Measurements from ENCODE around the gene FAM221B. TPM values are rescaled to one million over a fixed set of nuclear protein-coding genes. Genes with fewer than 3 reads are reported as not detected.

The FAM221B gene
- total RNA-seq, 4 donors from 2014 or later: 0.14 TPM; not detected in 3

DNA sequence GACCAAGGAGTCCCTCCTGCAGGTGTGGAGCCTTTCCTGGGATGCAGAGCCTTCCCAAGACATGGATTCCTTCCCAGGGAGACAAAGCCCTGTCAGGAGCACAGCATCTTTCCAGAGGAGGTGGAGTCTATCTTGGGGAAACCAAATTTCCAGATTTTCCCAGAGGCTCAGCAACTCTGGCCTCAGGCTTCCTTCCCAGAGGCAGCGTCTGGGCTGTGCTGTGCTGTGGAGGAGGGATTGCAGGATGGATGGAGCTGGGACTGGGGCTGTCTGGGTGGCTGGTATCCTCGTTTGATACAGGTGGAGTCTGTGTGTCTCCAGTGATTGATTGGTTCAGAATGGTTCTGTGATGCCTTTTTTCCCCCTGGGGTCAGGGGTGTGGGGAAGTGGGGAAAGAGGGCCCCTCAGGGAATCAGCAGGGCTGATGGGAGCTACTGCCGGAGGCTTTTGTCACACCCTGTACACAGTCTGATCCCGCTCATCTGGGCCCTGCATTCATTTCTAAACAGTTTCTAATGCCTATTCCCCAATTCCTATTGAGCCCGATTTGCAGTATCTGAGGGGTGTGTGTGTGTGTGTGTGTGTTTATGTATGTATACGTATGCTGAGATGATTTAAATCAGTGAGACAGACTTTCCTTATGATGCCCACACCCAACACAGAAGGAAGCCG is 25.7 kb upstream of the FAM221B start:
- H3K9me3 ChIP-seq: no peaks in the 10 kb centered on the region
- in situ Hi-C loops (cut with MboI; ENCODE audit: low pct_ligation_motif_present in 1 of 4, low pct_unique_long_range_greater_than_20kb in 1 of 4, low sequenced_read_pairs in 3 of 4): no loop called here
- intact Hi-C loops (cut with DNase I; ENCODE audit: low total_unique reads): no loop called here
- no peaks in the 10 kb centered on the region for H3K27me3 ChIP-seq
- H3K27ac ChIP-seq: no peak overlapping the region
- no peaks in the 10 kb centered on the region for H3K36me3 ChIP-seq
- DNase-seq: no peak
- H3K4me1 ChIP-seq: no peaks in the 10 kb centered on the region
- TF ChIP-seq, protein P1, sequence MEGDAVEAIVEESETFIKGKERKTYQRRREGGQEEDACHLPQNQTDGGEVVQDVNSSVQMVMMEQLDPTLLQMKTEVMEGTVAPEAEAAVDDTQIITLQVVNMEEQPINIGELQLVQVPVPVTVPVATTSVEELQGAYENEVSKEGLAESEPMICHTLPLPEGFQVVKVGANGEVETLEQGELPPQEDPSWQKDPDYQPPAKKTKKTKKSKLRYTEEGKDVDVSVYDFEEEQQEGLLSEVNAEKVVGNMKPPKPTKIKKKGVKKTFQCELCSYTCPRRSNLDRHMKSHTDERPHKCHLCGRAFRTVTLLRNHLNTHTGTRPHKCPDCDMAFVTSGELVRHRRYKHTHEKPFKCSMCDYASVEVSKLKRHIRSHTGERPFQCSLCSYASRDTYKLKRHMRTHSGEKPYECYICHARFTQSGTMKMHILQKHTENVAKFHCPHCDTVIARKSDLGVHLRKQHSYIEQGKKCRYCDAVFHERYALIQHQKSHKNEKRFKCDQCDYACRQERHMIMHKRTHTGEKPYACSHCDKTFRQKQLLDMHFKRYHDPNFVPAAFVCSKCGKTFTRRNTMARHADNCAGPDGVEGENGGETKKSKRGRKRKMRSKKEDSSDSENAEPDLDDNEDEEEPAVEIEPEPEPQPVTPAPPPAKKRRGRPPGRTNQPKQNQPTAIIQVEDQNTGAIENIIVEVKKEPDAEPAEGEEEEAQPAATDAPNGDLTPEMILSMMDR (IDR thresholded peaks at IDR 0.05): no peak
- TF ChIP-seq EP300 (IDR thresholded peaks at IDR 0.05; ENCODE audit: low read depth) (no peak), POLR2AphosphoS5 (IDR thresholded peaks at IDR 0.05) (no peak), POLR2A (IDR thresholded peaks at IDR 0.05) (no peak)
- H3K4me3 ChIP-seq: no peak overlapping the region
- 75 to 83% methylated on average over 2 to 7 of the region's 7 CpGs for WGBS, 2 donors (ENCODE audit: low coverage in 1 of 2)

DNA sequence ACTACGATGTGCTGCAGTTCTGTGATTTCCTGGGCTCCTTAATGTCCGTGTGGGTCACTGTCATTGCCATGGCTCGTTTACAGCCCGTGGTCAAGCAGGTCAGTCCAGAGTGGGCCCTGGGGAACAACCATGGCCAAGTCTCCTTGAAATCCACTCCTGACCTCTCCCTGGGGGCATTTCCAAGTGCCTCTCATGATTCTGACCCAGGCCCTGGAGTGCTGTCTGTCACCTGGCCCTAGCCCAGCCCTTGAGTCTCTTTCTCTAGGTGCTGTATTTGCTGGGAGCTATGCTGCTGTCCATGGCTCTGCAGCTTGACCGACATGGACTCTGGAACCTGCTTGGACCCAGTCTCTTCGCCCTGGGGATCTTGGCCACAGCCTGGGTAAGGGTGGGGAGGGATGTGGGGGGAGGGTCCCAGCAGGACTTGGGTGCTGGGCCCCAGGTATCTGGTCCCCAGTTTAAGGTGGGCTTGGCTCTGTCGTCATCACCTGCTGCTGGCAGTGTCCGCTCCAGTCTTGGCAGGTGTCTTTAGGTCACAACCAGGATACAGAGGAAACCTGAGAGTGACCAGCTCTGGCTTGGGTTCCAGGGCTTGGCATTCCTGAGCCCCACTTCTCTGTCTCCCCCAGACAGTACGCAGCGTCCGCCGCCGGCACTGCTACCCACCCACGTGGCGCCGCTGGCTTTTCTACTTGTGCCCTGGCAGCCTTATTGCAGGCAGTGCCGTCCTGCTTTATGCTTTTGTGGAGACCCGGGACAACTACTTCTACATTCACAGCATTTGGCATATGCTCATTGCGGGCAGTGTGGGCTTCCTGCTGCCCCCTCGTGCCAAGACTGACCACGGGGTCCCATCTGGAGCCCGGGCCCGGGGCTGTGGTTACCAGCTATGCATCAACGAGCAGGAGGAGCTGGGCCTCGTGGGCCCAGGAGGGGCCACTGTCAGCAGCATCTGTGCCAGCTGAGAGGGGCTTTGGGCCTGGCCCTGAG is 24.6 kb upstream of the FAM221B start:
- Histone ChIP-seq H3K4me1 (no peaks in the 10 kb centered on the region), H3K36me3 (no peaks in the 10 kb centered on the region), H3K9me3 (no peaks in the 10 kb centered on the region), H3K27ac (no peak overlapping the region), H3K27me3 (no peaks in the 10 kb centered on the region), H3K4me3 (no peak overlapping the region)
- in situ Hi-C loops (cut with MboI; ENCODE audit: low pct_ligation_motif_present in 1 of 4, low pct_unique_long_range_greater_than_20kb in 1 of 4, low sequenced_read_pairs in 3 of 4) (no loop called here), intact Hi-C loops (cut with DNase I; ENCODE audit: low total_unique reads) (no loop called here)
- TF ChIP-seq POLR2A (IDR thresholded peaks at IDR 0.05) (no peak), EP300 (IDR thresholded peaks at IDR 0.05; ENCODE audit: low read depth) (no peak), POLR2AphosphoS5 (IDR thresholded peaks at IDR 0.05) (no peak)
- TF ChIP-seq, protein P1 (IDR thresholded peaks at IDR 0.05): no peak
- 60 to 86% methylated on average over 1 to 22 of the region's 25 CpGs for WGBS, 2 donors (ENCODE audit: low coverage in 1 of 2)
- no peak for DNase-seq

DNA sequence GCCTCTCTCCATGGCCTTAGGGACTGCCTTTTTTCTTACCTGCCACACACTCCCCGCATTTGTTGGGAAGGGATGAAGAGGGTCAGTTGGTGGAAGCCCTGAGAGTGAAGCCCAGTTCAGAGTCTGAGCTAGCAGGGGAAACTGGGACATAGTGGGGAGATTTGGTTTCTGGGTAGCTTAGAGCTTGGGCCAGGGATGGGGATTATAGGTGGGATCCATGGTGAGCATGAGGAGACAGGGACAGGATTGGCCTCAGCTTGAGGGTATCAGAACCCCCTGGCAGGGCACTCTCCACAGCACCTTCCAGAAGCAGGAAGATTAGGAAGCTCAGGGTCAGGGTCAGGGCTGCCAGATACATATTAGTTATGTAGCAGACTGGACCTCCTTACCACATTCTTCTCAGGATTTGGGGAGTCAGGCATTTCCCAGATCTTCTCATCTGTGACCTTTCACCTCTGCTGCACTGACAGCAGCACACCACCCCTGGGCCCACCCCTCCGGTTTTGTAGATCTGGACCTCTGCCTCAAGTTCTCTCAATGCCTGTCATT is 23.8 kb upstream of the FAM221B start:
- Histone ChIP-seq H3K36me3 (no peaks in the 10 kb centered on the region), H3K27ac (no peak overlapping the region), H3K4me1 (peaks cover 0 to 7% (median 3%) of the 10 kb centered on the region in 4 donors), H3K9me3 (no peaks in the 10 kb centered on the region), H3K27me3 (no peaks in the 10 kb centered on the region), H3K4me3 (no peak overlapping the region)
- 78 to 80% methylated on average over 2 of the region's 2 CpGs for WGBS, 2 donors (ENCODE audit: low coverage in 1 of 2)
- DNase-seq: no peak
- in situ Hi-C loops (cut with MboI; ENCODE audit: low pct_ligation_motif_present in 1 of 4, low pct_unique_long_range_greater_than_20kb in 1 of 4, low sequenced_read_pairs in 3 of 4): no loop called here
- TF ChIP-seq POLR2A (IDR thresholded peaks at IDR 0.05): no peak
- TF ChIP-seq, protein P1 (IDR thresholded peaks at IDR 0.05): no peak
- TF ChIP-seq EP300 (IDR thresholded peaks at IDR 0.05; ENCODE audit: low read depth): no peak
- TF ChIP-seq POLR2AphosphoS5 (IDR thresholded peaks at IDR 0.05): no peak
- intact Hi-C loops (cut with DNase I; ENCODE audit: low total_unique reads): no loop called here

Measured in transverse colon (tissue), 4 donors.